ENCODE results near the gene ETFDH. TPM values are rescaled to one million over a fixed set of nuclear protein-coding genes. Genes with fewer than 3 reads are reported as not detected.

Gene ETFDH
- total and polyA plus RNA-seq, 9 of the 15 experiments (the other 6 are each of a cell fraction or from before 2014, with no cell fraction given) = 14.6 to 33.6 (median 25.9) TPM

- TF ChIP-seq PBX2 (CRISPR knock-in tag; IDR thresholded peaks at IDR 0.05; ENCODE audit: low read depth) (no peak), PBX2 (tag; conservative IDR thresholded peaks at IDR 0.05; ENCODE audit: low read depth) (peak; percentile 12; the same call in 1 of the 2 replicates), ZNF121 (CRISPR knock-in tag; conservative IDR thresholded peaks at IDR 0.05) (no peak), SRSF1 (IDR thresholded peaks at IDR 0.05; ENCODE audit: low read depth, low read length) (no peak), ZNF140 (CRISPR knock-in tag; IDR thresholded peaks at IDR 0.05) (no peak), NFRKB (IDR thresholded peaks at IDR 0.05; ENCODE audit: low read depth) (0 out of 2 replicates have a peak, but pooled peaks have one; percentile 56), CGGBP1 (CRISPR knock-in tag; IDR thresholded peaks at IDR 0.05) (no peak), PREB (CRISPR knock-in tag; IDR thresholded peaks at IDR 0.05) (no peak), SMAD2 (IDR thresholded peaks at IDR 0.05; ENCODE audit: low read depth, low read length) (no peak), ZNF134 (CRISPR knock-in tag; conservative IDR thresholded peaks at IDR 0.05) (no peak), POLR2A (conservative IDR thresholded peaks at IDR 0.05) (peak; percentile 78), RUNX1 (IDR thresholded peaks at IDR 0.05; ENCODE audit: low read depth) (no peak), ZNF324 (CRISPR knock-in tag; IDR thresholded peaks at IDR 0.05) (no peak), FOXJ3 (CRISPR knock-in tag; IDR thresholded peaks at IDR 0.05) (no peak), ZNF280A (IDR thresholded peaks at IDR 0.05; ENCODE audit: low read depth, partially characterized antibody) (no peak), SIX5 (IDR thresholded peaks at IDR 0.05; ENCODE audit: borderline replicate concordance in 1 of 2, insufficient read depth in 1 of 2, low read depth in 1 of 2, low read length in 2 of 2) (peak; percentile 67 to 76), POLR2H (tag; IDR thresholded peaks at IDR 0.05; ENCODE audit: low read depth) (no peak), USF1 (CRISPR knock-in tag; IDR thresholded peaks at IDR 0.05) (no peak; the same call in 1 of the 2 replicates), MIER1 (IDR thresholded peaks at IDR 0.05; ENCODE audit: low read depth) (peak; percentile 98), MTA1 (IDR thresholded peaks at IDR 0.05; ENCODE audit: borderline replicate concordance) (peak; percentile 90)
Observed at GRCh38 chr4:158671915-158672806, at the start of gene ETFDH (continued).

All from K562 (cell line).